H4 (cell line): Measurements from ENCODE around the gene RNF121. TPM values are rescaled to one million over a fixed set of nuclear protein-coding genes. Genes with fewer than 3 reads are reported as not detected.
A peak's percentile ranks its signal among the peaks of the same experiment; 100 is the strongest.
"Not testable (repeated sequence)": the region's sequence is repeated elsewhere in the genome, so short reads cannot be mapped to it uniquely, and the experiment has no call there.

Source experiments
- DNase-seq: peaks from one replicate; pipeline ENCODE4 v3.0.0-alpha.2; 2015; ENCODE audit warnings: low spot score
- total RNA-seq: library from RNA; depleted of rRNA; stranded (reverse); fragments of >200 nt; shearing (Covaris generic); gene quantifications from 2 replicates; pipeline ENCODE4 v1.2.3, GENCODE V29; 2014; rRNA removed

RNF121 gene
- 19.1 and 25.8 TPM in 2 replicates for total RNA-seq

GRCh38 chr11:71928737-71929443 is at the start of gene RNF121:
Gene RNF121 (plus strand): TSS chr11:71929046. CDS start chr11:71929062, 16 bp downstream.
- DNase-seq, result peak; percentile 93

- DNase-seq, result not testable (repeated sequence)
These were observed 43.0 kb upstream of the RNF121 start for GRCh38 chr11:71885806-71886205.

GRCh38 chr11:71888335-71889010 is 40.4 kb upstream of the RNF121 start:
- not testable (repeated sequence) for DNase-seq

- not testable (repeated sequence) for DNase-seq
These were observed 39.5 kb upstream of the RNF121 start for GRCh38 chr11:71889181-71889872.

- DNase-seq, result no peak
These were observed 32.9 kb upstream of the RNF121 start for GRCh38 chr11:71895961-71896360.

GRCh38 chr11:71901137-71901536 is 27.7 kb upstream of the RNF121 start:
- not testable (repeated sequence) for DNase-seq

GRCh38 chr11:71908218-71908617 is 20.6 kb upstream of the RNF121 start:
- DNase-seq, result no peak

GRCh38 chr11:71910775-71911174 is 18.1 kb upstream of the RNF121 start:
- not testable (repeated sequence) for DNase-seq

GRCh38 chr11:71911321-71911985 is 17.4 kb upstream of the RNF121 start:
- DNase-seq, result not testable (repeated sequence)

GRCh38 chr11:71911986-71912340 is 16.9 kb upstream of the RNF121 start:
- not testable (repeated sequence) for DNase-seq

GRCh38 chr11:71913756-71914526 is 14.9 kb upstream of the RNF121 start:
- DNase-seq, result no peak

GRCh38 chr11:71914617-71915189 is 14.1 kb upstream of the RNF121 start:
- no peak for DNase-seq

- DNase-seq, result no peak
These were observed 11.2 kb upstream of the RNF121 start for GRCh38 chr11:71917646-71918140.

- peak; percentile 87 for DNase-seq
These were observed 768 bp upstream of the RNF121 start, which contains the start of gene XNDC1N for GRCh38 chr11:71927820-71928736. Gene XNDC1N (minus strand): TSS chr11:71928594. CDS start chr11:71923353, 5,241 bp downstream.

- DNase-seq, result no peak
These were observed 645 bp downstream of the RNF121 start for GRCh38 chr11:71929491-71929890.

GRCh38 chr11:71930556-71931244 is 1.9 kb downstream of the RNF121 start:
- no peak for DNase-seq

GRCh38 chr11:71931245-71931602 is 2.4 kb downstream of the RNF121 start:
- no peak for DNase-seq

- DNase-seq, result no peak
These were observed 4.5 kb downstream of the RNF121 start for GRCh38 chr11:71933141-71933933.
